ENCODE measurements around the gene PBX1. TPM values are rescaled to one million over a fixed set of nuclear protein-coding genes. Genes with fewer than 3 reads are reported as not detected.

PBX1 gene
- total and polyA plus RNA-seq, 2 of the 4 experiments (the other 2 are of a cell fraction) = 13.9 to 17.9 TPM

- H3K4ac ChIP-seq (ENCODE audit: low read depth, low read length) = no peak overlapping the region
- peaks cover 3% of the 10 kb centered on the region for H3K9me1 ChIP-seq (ENCODE audit: insufficient read depth, low read length)
- no peak overlapping the region for H2BK15ac ChIP-seq (ENCODE audit: low read depth, low read length)
- no peak overlapping the region for H3K27ac ChIP-seq (ENCODE audit: insufficient read depth, low read length)
- no peak overlapping the region; the same call in 1 of the 2 replicates for H2BK20ac ChIP-seq (ENCODE audit: low read depth, low read length)
- DNase-seq (no peak), ATAC-seq (ENCODE audit: low read depth) (no peak)
- no peak overlapping the region for H3K4me3 ChIP-seq (ENCODE audit: insufficient read depth, low read depth, low read length)
- H3K9me3 ChIP-seq (ENCODE audit: control insufficient read depth, insufficient read depth, low read length) = no peaks in the 10 kb centered on the region
- in situ Hi-C loops (cut with MboI; ENCODE audit: low sequenced_read_pairs) (no loop called here), dilution Hi-C loops (cut with HindIII; ENCODE audit: low sequenced_read_pairs, unreplicated experiment) (no loop called here), intact Hi-C loops (cut with micrococcal nuclease) (loop anchor here (5.0 to 10.0 kb wide), 2 partner anchors 163 to 469 kb away; no protein-coding TSS in a partner anchor)
- no peak overlapping the region for H4K5ac ChIP-seq (ENCODE audit: low read depth, low read length)
- ChIA-PET POLR2A (ENCODE audit: unreplicated experiment) (no interaction called here), CTCF (no interaction called here)
- no peaks in the 10 kb centered on the region for H4K20me1 ChIP-seq (ENCODE audit: insufficient read depth, low read length)
- no peak overlapping the region for H4K8ac ChIP-seq (ENCODE audit: low read depth in 2 of 2, low read length in 2 of 2)
- H2AK9ac ChIP-seq (replicated peaks; ENCODE audit: low read depth, low read length, poor library complexity) = no peak overlapping the region
- H2BK120ac ChIP-seq (ENCODE audit: low read depth, low read length) = no peak overlapping the region
- no peak overlapping the region for H4K91ac ChIP-seq (ENCODE audit: insufficient read depth, low read depth, low read length)
- H3K36me3 ChIP-seq (ENCODE audit: control insufficient read depth, insufficient read depth, low read length) = peaks cover 5% of the 10 kb centered on the region; the same call in 1 of the 2 replicates
- no peak overlapping the region for H2AFZ ChIP-seq (replicated peaks; ENCODE audit: low read length, poor library complexity)
- no peak overlapping the region for H2BK5ac ChIP-seq (ENCODE audit: low read depth, low read length, poor library complexity, severe bottlenecking)
- peaks cover 7 to 12% of the 10 kb centered on the region in 2 experiments; a peak in 3 of 4 replicates for H3K79me1 ChIP-seq (ENCODE audit: low read depth in 1 of 2, low read length in 2 of 2)
- H3K4me2 ChIP-seq (ENCODE audit: low read depth, low read length) = no peak overlapping the region
- no peaks in the 10 kb centered on the region for H3K27me3 ChIP-seq (ENCODE audit: control insufficient read depth, insufficient read depth, low read length)
- no peak overlapping the region for H3K56ac ChIP-seq (ENCODE audit: extremely low read depth, insufficient read depth, low read length)
- H3K9ac ChIP-seq (ENCODE audit: low read depth, low read length) = no peak overlapping the region
- H2AK5ac ChIP-seq (ENCODE audit: low read depth, low read length) = no peak overlapping the region
- no CpG with 5 or more reads among the region's 3 CpGs for whole genome bisulfite sequencing, 2 experiments (ENCODE audit: extremely low coverage in 2 of 2, insufficient read length in 1 of 2)
- H3K18ac ChIP-seq (ENCODE audit: low read depth, low read length) = no peak overlapping the region
- H3K23ac ChIP-seq (ENCODE audit: low read depth, low read length) = no peak overlapping the region
- H3K14ac ChIP-seq (replicated peaks; ENCODE audit: low read depth, low read length) = no peak overlapping the region
- peaks cover 17% of the 10 kb centered on the region for H3K4me1 ChIP-seq (ENCODE audit: control insufficient read depth, insufficient read depth, low read length)
- no TSS peak for BruUV-seq (replicated peaks)
- TF ChIP-seq CTCF (conservative IDR thresholded peaks at IDR 0.05; ENCODE audit: low read depth, low read length) (no peak), BHLHE40 (IDR thresholded peaks at IDR 0.05; ENCODE audit: low read depth, low read length) (no peak), CHD1 (IDR thresholded peaks at IDR 0.05; ENCODE audit: low read depth, low read length) (no peak), RCOR1 (IDR thresholded peaks at IDR 0.05; ENCODE audit: insufficient replicate concordance, low read length) (no peak), USF2 (IDR thresholded peaks at IDR 0.05; ENCODE audit: low read depth, low read length) (no peak), FOS (IDR thresholded peaks at IDR 0.05; ENCODE audit: low read depth, low read length) (no peak), MAZ (IDR thresholded peaks at IDR 0.05; ENCODE audit: borderline replicate concordance, low read depth, low read length) (no peak), CEBPB (IDR thresholded peaks at IDR 0.05; ENCODE audit: low read depth, low read length) (no peak), SMC3 (IDR thresholded peaks at IDR 0.05; ENCODE audit: low read depth, low read length) (no peak), MXI1 (IDR thresholded peaks at IDR 0.05; ENCODE audit: borderline replicate concordance, low read depth, low read length) (no peak), POLR2A (IDR thresholded peaks at IDR 0.05; ENCODE audit: low read depth, low read length) (no peak), RAD21 (IDR thresholded peaks at IDR 0.05; ENCODE audit: low read length) (no peak), RFX5 (IDR thresholded peaks at IDR 0.05; ENCODE audit: low read depth, low read length) (no peak), NFE2L2 (IDR thresholded peaks at IDR 0.05; ENCODE audit: low read depth, low read length) (no peak)
- TF ChIP-seq, protein P1, sequence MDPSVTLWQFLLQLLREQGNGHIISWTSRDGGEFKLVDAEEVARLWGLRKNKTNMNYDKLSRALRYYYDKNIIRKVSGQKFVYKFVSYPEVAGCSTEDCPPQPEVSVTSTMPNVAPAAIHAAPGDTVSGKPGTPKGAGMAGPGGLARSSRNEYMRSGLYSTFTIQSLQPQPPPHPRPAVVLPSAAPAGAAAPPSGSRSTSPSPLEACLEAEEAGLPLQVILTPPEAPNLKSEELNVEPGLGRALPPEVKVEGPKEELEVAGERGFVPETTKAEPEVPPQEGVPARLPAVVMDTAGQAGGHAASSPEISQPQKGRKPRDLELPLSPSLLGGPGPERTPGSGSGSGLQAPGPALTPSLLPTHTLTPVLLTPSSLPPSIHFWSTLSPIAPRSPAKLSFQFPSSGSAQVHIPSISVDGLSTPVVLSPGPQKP (IDR thresholded peaks at IDR 0.05; ENCODE audit: borderline replicate concordance, low read depth, low read length) = no peak
Observed at GRCh38 chr1:164605254-164606091, 46.5 kb downstream of the PBX1 start.
